GM19239 (cell line): ENCODE data around the gene RBKS.

ENCODE experiments used
- DNase-seq: peaks from one replicate; pipeline ENCODE4 v3.0.0; 2011; ENCODE audit warnings: low spot score; ENCODE audit not compliant: insufficient read length
- FAIRE-seq: peaks from 2 replicates; lab custom pipeline; 2011; peaks lifted over from hg19 to GRCh38; lab: Jason Lieb, UNC

The RBKS gene

GRCh38 chr2:27890146-27890923, at the start of gene RBKS, which contains the start of gene BABAM2:
RBKS (minus strand) TSS chr2:27890387; CDS start chr2:27890345, 42 bp downstream.
BABAM2 (plus strand) TSS chr2:27890729; CDS start chr2:27894557, 3,828 bp downstream.
- peak; percentile 91 for FAIRE-seq
- DNase-seq, result peak; percentile 76

GRCh38 chr2:27935026-27935425, 44.8 kb upstream of the RBKS start:
- DNase-seq (no peak), FAIRE-seq (no peak)

- FAIRE-seq, result no peak
- DNase-seq, result no peak
These were observed 42.2 kb upstream of the RBKS start for GRCh38 chr2:27932396-27932795.

- FAIRE-seq (no peak), DNase-seq (no peak)
These were observed 41.3 kb upstream of the RBKS start for GRCh38 chr2:27931361-27931950.

GRCh38 chr2:27929916-27930486, 39.8 kb upstream of the RBKS start:
- DNase-seq, result no peak
- no peak for FAIRE-seq

- DNase-seq, result no peak
- no peak for FAIRE-seq
These were observed 35.7 kb upstream of the RBKS start for GRCh38 chr2:27925766-27926472.

GRCh38 chr2:27922842-27923241, 32.7 kb upstream of the RBKS start:
- FAIRE-seq (no peak), DNase-seq (no peak)

GRCh38 chr2:27921880-27922547, 31.8 kb upstream of the RBKS start:
- DNase-seq (no peak), FAIRE-seq (no peak)

GRCh38 chr2:27921424-27921823, 31.2 kb upstream of the RBKS start:
- FAIRE-seq (no peak), DNase-seq (no peak)

- DNase-seq, result no peak
- peak; percentile 58 for FAIRE-seq
These were observed 30.1 kb upstream of the RBKS start for GRCh38 chr2:27920148-27920885.

GRCh38 chr2:27916293-27916995, 26.3 kb upstream of the RBKS start:
- DNase-seq, result no peak
- no peak for FAIRE-seq

- DNase-seq (no peak), FAIRE-seq (peak; percentile 68)
These were observed 25.7 kb upstream of the RBKS start for GRCh38 chr2:27915874-27916273.

- no peak for FAIRE-seq
- no peak for DNase-seq
These were observed 25.0 kb upstream of the RBKS start for GRCh38 chr2:27915191-27915590.

GRCh38 chr2:27914805-27915175, 24.6 kb upstream of the RBKS start:
- no peak for FAIRE-seq
- no peak for DNase-seq

- FAIRE-seq (no peak), DNase-seq (no peak)
These were observed 24.0 kb upstream of the RBKS start for GRCh38 chr2:27914041-27914804.

GRCh38 chr2:27912512-27912911, 22.3 kb upstream of the RBKS start:
- FAIRE-seq, result no peak
- no peak for DNase-seq

GRCh38 chr2:27911458-27912210, 21.4 kb upstream of the RBKS start:
- FAIRE-seq, result no peak
- DNase-seq, result no peak

GRCh38 chr2:27909901-27910300, 19.7 kb upstream of the RBKS start:
- DNase-seq, result no peak
- no peak for FAIRE-seq
